Measurements from ENCODE around the gene ALG1. TPM values are rescaled to one million over a fixed set of nuclear protein-coding genes. Genes with fewer than 3 reads are reported as not detected.
"Not testable (repeated sequence)": the region's sequence is repeated elsewhere in the genome, so short reads cannot be mapped to it uniquely, and the experiment has no call there.

ALG1 gene
- total RNA-seq, 1 donor = 41.9 TPM

DNA sequence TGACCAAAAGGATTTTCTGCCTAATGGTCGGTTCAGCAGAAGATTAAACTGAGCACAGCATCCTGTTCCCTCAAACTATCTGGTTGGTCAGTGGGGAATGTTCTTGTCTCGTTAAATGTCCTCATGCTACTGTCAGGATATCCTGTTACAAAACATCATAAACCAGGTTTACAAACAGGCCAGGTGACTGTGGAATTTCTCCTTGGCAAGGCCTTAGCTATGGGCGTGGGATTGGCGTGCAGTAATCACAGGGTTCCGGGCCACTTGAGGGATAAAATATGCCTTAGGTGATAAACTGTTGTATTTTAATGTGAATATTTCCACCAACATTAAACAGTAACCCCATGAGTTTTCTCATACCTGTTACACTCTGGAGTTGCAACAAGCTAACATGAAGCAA, 33.4 kb downstream of the ALG1 start:
- not testable (repeated sequence) for DNase-seq (ENCODE audit: low read depth); H3K4me3 ChIP-seq (ENCODE audit: low read depth, low read length)

DNA sequence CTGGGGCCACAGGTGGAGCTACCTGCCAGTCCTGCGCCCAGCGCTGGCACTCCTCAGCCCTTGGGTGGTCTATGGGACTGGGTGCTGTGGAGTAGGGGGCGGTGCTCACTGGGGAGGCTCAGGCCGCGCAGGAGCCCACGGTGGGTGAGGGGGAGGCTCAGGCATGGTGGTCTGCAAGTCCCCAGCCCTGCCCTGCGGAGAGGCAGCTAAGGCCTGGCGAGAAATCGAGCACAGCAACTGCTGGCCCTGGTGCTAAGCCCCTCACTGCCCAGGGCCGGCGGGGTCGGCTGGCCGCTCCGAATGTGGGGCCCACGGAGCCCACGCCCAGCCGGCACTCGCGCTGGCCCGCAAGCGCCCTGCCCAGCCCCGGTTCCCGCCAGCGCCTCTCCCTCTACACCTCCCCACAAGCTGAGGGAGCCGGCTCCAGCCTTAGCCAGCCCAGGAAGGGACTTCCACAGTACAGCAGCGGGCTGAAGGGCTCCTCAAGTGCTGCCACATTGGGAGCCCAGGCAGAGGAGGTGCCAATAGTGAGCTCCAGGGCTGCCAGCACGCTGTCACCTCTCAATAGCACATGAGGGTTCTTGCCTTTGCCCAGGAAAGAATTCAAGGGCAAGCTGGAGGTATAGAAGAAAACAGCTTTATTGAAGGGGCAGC, 37.0 kb downstream of the ALG1 start:
- H3K4me3 ChIP-seq (ENCODE audit: low read depth, low read length) = no peak overlapping the region
- DNase-seq (ENCODE audit: low read depth) = no peak
- TF ChIP-seq, protein P1, sequence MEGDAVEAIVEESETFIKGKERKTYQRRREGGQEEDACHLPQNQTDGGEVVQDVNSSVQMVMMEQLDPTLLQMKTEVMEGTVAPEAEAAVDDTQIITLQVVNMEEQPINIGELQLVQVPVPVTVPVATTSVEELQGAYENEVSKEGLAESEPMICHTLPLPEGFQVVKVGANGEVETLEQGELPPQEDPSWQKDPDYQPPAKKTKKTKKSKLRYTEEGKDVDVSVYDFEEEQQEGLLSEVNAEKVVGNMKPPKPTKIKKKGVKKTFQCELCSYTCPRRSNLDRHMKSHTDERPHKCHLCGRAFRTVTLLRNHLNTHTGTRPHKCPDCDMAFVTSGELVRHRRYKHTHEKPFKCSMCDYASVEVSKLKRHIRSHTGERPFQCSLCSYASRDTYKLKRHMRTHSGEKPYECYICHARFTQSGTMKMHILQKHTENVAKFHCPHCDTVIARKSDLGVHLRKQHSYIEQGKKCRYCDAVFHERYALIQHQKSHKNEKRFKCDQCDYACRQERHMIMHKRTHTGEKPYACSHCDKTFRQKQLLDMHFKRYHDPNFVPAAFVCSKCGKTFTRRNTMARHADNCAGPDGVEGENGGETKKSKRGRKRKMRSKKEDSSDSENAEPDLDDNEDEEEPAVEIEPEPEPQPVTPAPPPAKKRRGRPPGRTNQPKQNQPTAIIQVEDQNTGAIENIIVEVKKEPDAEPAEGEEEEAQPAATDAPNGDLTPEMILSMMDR (IDR thresholded peaks at IDR 0.05; ENCODE audit: insufficient read depth, low read depth, low read length) = no peak

DNA sequence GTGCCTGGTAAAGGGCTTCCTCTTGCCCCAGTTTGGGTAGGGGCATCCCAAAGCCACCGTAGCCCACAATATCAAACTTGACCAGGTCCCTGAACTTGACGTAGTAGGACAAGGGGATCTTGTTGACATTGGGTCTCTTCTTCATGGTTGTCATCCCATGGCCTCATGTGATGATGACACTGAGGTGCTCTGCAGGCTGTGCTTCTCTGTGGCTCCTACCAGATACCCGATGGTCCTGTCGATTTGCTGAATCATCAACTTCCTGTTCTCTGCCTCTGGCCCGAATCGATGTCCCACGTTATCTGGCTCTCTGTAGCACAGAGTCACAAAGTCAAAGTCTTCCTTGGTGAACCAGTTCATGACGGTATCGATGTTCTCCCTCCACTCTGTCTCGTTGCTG, 39.3 kb downstream of the ALG1 start:
- not testable (repeated sequence) for DNase-seq (ENCODE audit: low read depth); H3K4me3 ChIP-seq (ENCODE audit: low read depth, low read length)

DNA sequence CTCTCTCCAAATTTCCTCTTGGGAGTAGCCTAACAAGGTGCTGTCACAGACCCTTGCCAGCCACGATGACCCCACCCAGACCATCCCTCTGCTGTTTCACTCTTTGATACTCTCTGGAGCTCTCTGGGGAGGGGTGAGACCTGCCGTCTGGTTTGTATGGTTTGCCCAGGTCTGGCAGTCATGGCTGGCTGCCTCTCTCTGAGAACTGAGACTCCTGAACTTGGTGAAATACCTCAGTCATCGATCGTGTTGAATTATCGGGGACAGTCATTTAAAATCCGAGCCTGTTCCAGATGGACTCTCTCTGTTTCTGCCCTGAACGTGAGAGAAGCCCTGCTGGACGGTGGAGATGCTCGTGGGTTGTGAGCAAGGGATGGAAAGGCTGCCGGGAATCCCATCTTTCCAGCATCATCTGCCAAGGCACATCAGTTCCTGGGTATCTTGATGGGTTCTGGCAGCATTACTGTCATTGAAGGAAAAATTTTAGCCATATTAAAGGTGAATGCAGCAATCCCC, 45.2 kb downstream of the ALG1 start:
- DNase-seq (ENCODE audit: low read depth); H3K4me3 ChIP-seq (ENCODE audit: low read depth, low read length): not testable (repeated sequence)

DNA sequence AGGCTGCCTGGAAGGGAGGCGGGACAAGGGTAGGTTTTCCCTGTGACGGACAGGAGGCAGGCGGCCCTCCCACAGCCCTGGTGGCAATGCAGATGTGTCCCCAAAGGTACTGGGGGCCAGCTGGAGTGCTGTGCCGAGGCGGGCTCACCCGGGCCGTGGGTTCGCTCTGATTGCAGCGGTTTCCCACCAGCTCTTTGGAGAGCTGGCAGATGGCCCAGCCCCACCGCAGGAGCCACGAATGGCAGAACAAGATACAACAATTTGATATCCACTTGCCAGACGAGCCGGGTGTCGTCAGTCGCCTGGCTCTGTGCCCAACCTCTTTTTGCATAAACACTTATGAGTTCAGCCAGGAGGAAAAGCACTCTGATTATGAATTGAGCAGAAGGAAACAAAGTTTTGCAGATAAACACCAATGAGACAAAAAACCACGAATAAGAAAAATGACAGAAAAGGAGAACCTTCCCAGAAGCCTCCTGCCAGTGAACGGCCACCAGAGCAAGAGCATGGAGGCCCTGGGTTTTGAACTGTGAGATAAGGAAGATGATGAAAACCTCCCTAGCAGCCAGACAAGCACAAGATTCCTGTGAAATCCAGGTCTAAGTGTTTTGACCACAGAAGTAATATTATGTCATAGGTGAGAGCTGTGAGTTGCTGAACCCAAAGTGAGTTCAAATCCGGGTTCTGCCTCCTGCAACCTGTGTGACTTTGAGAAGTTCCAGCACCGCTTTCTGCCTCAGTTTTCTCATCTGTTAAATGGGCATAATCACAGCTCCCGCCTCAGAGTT, 45.9 kb downstream of the ALG1 start:
- not testable (repeated sequence) for H3K4me3 ChIP-seq (ENCODE audit: low read depth, low read length)
- DNase-seq (ENCODE audit: low read depth) = peak; percentile 42

DNA sequence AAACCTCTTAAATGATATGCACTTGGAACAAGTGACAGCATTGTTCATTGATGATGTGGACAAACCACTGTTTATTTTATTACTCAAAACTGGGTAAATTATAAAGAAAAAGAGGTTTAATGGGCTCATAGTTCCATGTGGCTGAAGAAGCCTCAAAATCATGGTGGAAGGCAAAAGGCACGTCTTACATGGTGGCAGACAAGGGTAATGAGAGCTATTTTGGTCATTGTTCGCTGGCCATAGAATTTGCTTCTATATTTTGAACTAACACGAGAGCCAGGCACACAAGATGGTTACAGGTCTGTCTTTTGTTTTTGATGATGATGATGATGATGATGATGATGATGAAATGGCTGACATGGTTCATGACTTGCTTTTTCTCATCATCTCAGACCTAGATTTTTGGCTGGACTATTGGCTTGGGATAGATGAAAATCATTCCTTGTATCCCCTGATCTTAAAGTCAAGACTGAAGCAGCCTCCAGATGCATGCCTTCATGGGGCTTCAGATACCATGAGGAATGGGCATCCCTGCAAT, 59.9 kb downstream of the ALG1 start:
- H3K4me3 ChIP-seq (ENCODE audit: low read depth, low read length) = not testable (repeated sequence)

DNA sequence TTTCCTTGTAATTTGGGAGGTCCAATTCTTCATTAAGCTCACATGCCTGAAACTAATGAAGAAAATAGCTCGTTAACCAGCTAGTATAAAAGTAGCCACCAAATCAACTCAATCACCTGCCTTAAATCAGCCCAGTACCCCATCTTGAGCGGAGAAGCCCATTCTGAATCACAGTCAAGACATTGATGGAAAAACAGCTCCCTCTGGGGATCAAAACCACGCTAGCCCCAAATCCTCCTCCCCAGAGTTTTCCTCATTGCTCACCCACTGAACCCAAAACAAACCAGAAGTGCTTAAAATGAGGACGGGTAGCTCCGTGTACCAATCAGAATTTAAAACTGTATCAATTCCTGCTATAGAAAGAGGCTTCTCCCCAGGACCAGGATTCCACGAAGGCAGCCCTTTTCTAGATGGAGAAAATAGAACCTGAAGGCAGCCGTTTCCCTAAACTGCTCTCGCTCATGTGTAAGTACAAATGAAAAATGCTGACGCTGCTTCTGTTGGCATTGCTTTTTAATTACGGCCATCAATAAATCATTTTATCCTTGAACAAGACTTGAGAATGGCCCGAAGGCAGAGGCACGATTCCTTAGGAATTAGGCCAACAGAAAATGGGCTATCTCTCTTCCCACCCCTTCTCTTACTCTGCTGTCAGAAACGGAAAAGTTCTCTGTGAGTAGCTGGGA, 61.4 kb downstream of the ALG1 start:
- DNase-seq (ENCODE audit: low read depth); H3K4me3 ChIP-seq (ENCODE audit: low read depth, low read length): not testable (repeated sequence)

More for the DNA sequence above, 59.9 kb downstream of the ALG1 start:
- not testable (repeated sequence) for DNase-seq (ENCODE audit: low read depth)

DNA sequence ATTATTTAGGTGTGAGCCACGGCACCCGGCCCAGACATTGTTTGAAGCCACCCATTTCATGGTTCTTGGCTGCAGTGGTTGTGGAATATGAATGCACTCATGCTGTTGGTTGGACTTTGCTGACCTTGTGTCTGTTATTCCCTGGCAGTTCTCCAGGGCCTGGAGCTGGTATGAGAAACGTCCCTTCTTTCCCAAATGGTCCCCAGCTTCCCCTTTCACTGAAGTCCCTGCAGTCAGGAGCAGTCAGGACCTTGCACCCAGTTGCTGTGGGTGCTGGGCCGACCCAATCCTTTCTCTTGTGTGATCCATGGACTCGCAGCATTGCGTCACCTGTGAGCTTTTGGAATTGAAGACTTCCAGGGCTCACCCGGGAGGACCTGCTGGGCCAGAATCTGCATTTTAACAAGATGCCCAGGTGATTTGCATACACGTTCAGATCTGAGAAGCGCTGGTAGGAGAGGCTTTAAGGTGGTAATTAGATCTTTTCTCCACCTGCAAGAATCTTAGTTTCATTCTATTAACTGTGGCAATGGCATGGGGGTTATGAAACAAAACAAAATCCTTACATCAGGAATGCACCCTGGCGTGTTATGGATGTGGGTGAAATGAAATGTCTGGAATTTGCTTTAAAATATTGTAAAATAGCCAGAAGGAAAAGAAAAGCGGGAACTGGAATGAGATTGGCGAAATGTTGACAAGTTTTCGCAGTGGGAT, 63.3 kb downstream of the ALG1 start:
- not testable (repeated sequence) for H3K4me3 ChIP-seq (ENCODE audit: low read depth, low read length); DNase-seq (ENCODE audit: low read depth)

Other genes starting within 250 kb of the ALG1 start
- gene GLYR1, start 224.6 kb upstream of the ALG1 start, total RNA-seq = 45.7 and 60.9 TPM in 2 replicates
- gene UBN1, start 224.4 kb upstream of the ALG1 start, total RNA-seq = 28.1 and 32.2 TPM in 2 replicates
- gene PPL, start 134.7 kb upstream of the ALG1 start, total RNA-seq = 0.32 and 0.86 TPM in 2 replicates
- under 0.01 TPM in 1 of 2 replicates, not detected in the other for gene SEC14L5, start 113.5 kb upstream of the ALG1 start, total RNA-seq
- 17.3 and 18.0 TPM in 2 replicates for gene NAGPA, start 37.9 kb upstream of the ALG1 start, total RNA-seq
- not detected in 2 replicates for gene C16orf89, start 5.9 kb upstream of the ALG1 start, total RNA-seq
- gene EEF2KMT, start 26.0 kb downstream of the ALG1 start, total RNA-seq = 8.1 and 11.7 TPM in 2 replicates

Data from fibroblast of villous mesenchyme (primary cell).